ENCODE results near the gene ADGRV1. TPM values are rescaled to one million over a fixed set of nuclear protein-coding genes. Genes with fewer than 3 reads are reported as not detected.

ADGRV1 gene
- total RNA-seq, 4 donors from 2014 or later = 0.28 to 6.5 (median 3.7) TPM

DNA sequence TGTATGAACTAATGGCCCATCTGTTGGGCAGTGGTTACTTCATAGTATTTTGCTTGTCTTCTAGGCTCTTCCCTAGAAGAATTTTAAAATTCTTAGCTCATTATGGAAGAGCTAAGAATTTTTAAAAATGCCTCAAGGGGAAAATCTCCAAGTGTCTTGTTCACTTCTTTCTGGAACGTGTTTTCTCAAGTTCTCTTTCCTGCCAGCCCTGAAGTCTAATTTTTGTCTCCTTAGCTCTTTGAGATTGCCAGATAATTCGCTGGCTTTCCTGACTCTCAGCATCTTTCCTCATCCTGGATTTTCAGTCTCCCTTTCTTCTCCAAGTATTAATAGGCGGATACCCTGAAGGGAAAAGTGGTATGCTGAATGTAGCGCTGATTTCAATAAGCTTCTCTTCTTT is 429.1 kb downstream of the ADGRV1 start:
- DNase-seq = no peak
- no peak overlapping the region for H3K4me3 ChIP-seq
- no peaks in the 10 kb centered on the region for H3K9me3 ChIP-seq
- no peaks in the 10 kb centered on the region for H3K4me1 ChIP-seq
- no peaks in the 10 kb centered on the region for H3K36me3 ChIP-seq
- TF ChIP-seq CTCF (IDR thresholded peaks at IDR 0.05) = no peak
- TF ChIP-seq POLR2A (IDR thresholded peaks at IDR 0.05) = no peak
- no peak overlapping the region for H3K27ac ChIP-seq
- no peaks in the 10 kb centered on the region for H3K27me3 ChIP-seq

GRCh38 chr5:90991201-90991600 is 432.6 kb downstream of the ADGRV1 start:
- no peaks in the 10 kb centered on the region for H3K27me3 ChIP-seq
- no peak overlapping the region for H3K27ac ChIP-seq
- no peaks in the 10 kb centered on the region for H3K9me3 ChIP-seq
- H3K4me1 ChIP-seq = no peaks in the 10 kb centered on the region
- no peaks in the 10 kb centered on the region for H3K36me3 ChIP-seq
- TF ChIP-seq CTCF (IDR thresholded peaks at IDR 0.05) (no peak), POLR2A (IDR thresholded peaks at IDR 0.05) (no peak)
- no peak for DNase-seq
- H3K4me3 ChIP-seq = no peak overlapping the region

DNA sequence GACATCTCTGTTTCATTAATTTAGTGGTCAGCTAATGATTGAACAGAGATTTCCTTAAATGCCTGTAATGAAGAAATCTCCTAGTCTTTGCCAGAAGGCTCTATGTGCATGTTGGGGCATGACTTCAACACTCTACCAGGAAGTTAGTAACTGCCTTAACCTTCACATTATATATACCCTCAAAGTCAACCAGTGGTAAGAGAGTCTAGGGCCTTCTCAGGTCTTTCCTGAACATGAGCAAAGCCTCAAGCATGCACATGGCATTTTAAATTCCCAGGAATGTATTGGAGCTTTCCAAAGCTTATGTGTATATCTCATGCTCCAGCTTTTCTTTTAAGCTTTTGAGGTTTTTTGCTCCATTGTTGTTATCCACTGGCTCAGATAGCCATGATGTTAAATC is 436.2 kb downstream of the ADGRV1 start:
- Histone ChIP-seq H3K36me3 (no peaks in the 10 kb centered on the region), H3K4me1 (no peaks in the 10 kb centered on the region), H3K9me3 (no peaks in the 10 kb centered on the region), H3K4me3 (no peak overlapping the region), H3K27me3 (no peaks in the 10 kb centered on the region), H3K27ac (no peak overlapping the region)
- no peak for DNase-seq
- TF ChIP-seq POLR2A (IDR thresholded peaks at IDR 0.05) = no peak

GRCh38 chr5:90996089-90996488 is 437.5 kb downstream of the ADGRV1 start:
- H3K27me3 ChIP-seq = no peaks in the 10 kb centered on the region
- no peak for TF ChIP-seq CTCF (IDR thresholded peaks at IDR 0.05)
- TF ChIP-seq POLR2A (IDR thresholded peaks at IDR 0.05) = no peak
- no peaks in the 10 kb centered on the region for H3K36me3 ChIP-seq
- H3K9me3 ChIP-seq = no peaks in the 10 kb centered on the region
- H3K27ac ChIP-seq = no peak overlapping the region
- no peaks in the 10 kb centered on the region for H3K4me1 ChIP-seq
- H3K4me3 ChIP-seq = no peak overlapping the region
- DNase-seq = no peak

GRCh38 chr5:90997082-90997481 is 438.5 kb downstream of the ADGRV1 start:
- no peak overlapping the region for H3K4me3 ChIP-seq
- H3K9me3 ChIP-seq = no peaks in the 10 kb centered on the region
- no peaks in the 10 kb centered on the region for H3K4me1 ChIP-seq
- H3K27me3 ChIP-seq = no peaks in the 10 kb centered on the region
- no peak for DNase-seq
- TF ChIP-seq POLR2A (IDR thresholded peaks at IDR 0.05) (no peak), CTCF (IDR thresholded peaks at IDR 0.05) (no peak)
- H3K27ac ChIP-seq = no peak overlapping the region
- H3K36me3 ChIP-seq = no peaks in the 10 kb centered on the region

DNA sequence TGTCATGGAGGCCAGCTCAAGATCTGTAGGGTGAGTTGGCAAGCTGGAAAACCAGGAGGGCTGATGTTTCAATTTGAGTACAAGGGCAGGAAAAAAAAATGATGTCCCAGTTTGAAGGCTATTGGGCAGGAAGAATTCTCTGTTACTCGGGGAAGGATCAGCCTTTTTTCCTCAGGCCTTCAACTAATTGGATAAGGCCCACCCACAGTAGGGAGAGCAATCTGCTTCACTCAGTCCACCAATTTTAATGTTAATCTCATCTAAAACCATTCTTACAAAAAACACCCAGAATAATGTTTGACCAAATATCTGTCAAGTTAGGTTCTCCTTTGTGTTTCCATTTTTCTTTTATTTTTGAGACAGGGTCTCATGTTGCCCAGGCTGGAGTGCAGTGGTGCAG is 442.1 kb downstream of the ADGRV1 start:
- Histone ChIP-seq H3K27me3 (no peaks in the 10 kb centered on the region), H3K4me3 (no peak overlapping the region), H3K36me3 (no peaks in the 10 kb centered on the region), H3K27ac (no peak overlapping the region), H3K9me3 (no peaks in the 10 kb centered on the region), H3K4me1 (no peaks in the 10 kb centered on the region)
- DNase-seq = no peak
- TF ChIP-seq POLR2A (IDR thresholded peaks at IDR 0.05) (no peak), CTCF (IDR thresholded peaks at IDR 0.05) (no peak)

Data from Peyer's patch (tissue), 4 donors.